ENCODE results near the gene CSNK1G2.

Gene CSNK1G2

GRCh38 chr19:2018752-2019151, 77.8 kb downstream of the CSNK1G2 start:
- DNase-seq (ENCODE audit: low read depth) = no peak

DNA sequence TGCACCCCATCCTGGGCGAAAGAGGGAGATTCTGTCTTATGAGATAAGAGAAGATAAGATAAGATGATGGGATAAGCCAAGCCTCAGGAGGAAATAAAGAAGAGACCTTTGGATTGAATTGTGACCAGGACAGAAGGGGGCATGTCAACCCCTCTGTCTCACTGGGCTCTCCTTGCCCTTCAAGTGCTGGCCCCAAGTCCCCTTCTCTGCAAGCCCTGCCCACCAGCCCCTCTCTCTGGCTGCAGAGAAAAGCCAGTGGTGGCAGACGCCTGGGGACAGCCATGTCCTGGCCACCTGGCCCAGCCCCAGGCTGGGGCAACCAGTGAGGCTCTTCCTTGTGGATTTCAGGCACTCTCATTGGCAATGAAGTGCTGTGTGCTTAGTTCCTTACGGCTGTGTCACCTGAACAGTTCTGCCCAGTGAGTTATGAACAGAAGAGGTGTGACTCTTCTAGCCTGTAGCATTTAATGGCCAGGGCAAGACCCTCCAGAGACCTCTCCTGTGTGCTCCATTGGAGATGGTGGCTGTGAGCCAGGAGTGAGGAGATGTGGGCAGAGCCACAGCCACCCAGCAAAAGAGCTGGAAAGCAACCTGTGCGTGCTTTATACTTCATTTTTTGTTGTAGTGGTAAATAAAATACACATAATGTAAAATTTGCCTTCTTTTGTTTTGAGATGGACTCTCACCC, 80.6 kb downstream of the CSNK1G2 start:
- no peak for DNase-seq (ENCODE audit: low read depth)

GRCh38 chr19:2022289-2022688, 81.3 kb downstream of the CSNK1G2 start:
- DNase-seq (ENCODE audit: low read depth) = no peak

GRCh38 chr19:2026770-2027169, 85.8 kb downstream of the CSNK1G2 start:
- DNase-seq (ENCODE audit: low read depth) = no peak

- DNase-seq (ENCODE audit: low read depth) = no peak
These were observed 86.4 kb downstream of the CSNK1G2 start for GRCh38 chr19:2027361-2027760.

Measured in stimulated activated CD8-positive, alpha-beta memory T cell treated with anti-CD3 and anti-CD28 coated beads, Interleukin-7, amount 100 ng/mL, for 24 hours (primary cell).